ENCODE measurements around the gene TMEM150C.
"Not testable (repeated sequence)": the region's sequence is repeated elsewhere in the genome, so short reads cannot be mapped to it uniquely, and the experiment has no call there.

The TMEM150C gene

GRCh38 chr4:82555276-82555675, 6.5 kb downstream of the TMEM150C start:
- Histone ChIP-seq H3K27me3 (ENCODE audit: low read depth) (no peaks in the 10 kb centered on the region), H3K36me3 (replicated peaks) (no peaks in the 10 kb centered on the region), H3K9me3 (no peaks in the 10 kb centered on the region), H3K4me3 (no peak overlapping the region), H3K4me1 (peaks cover 13% of the 10 kb centered on the region)
- in situ Hi-C loops (cut with MboI; ENCODE audit: low sequenced_read_pairs), result no loop called here
- DNase-seq (ENCODE audit: low spot score in 2 of 2), result no peak

DNA sequence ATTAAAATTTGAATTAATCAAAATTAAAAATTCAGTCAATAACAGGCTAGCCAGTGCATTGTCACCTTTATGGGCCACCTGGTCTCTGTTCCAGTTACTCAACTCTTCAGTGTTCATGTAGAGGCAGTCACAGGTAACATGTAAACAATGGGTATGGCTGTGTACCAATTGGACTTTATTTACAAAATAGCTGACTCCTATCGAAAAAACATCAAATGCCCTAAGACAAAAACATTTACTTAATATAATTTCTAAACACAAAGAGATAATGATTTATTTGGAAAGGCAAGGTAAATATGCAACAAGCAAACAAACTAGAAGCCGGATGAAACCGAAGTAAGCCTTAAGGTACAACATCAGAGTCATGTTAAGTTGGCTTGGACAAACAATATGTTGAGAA, 8.8 kb downstream of the TMEM150C start:
- Histone ChIP-seq H3K4me1 (no peaks in the 10 kb centered on the region), H3K4me3 (no peak overlapping the region), H3K9me3 (no peaks in the 10 kb centered on the region), H3K36me3 (replicated peaks) (no peaks in the 10 kb centered on the region), H3K27me3 (ENCODE audit: low read depth) (no peaks in the 10 kb centered on the region)
- no peak for DNase-seq (ENCODE audit: low spot score in 2 of 2)
- in situ Hi-C loops (cut with MboI; ENCODE audit: low sequenced_read_pairs), result no loop called here

- no peaks in the 10 kb centered on the region for H3K36me3 ChIP-seq (replicated peaks)
- H3K9me3 ChIP-seq, result no peaks in the 10 kb centered on the region
- H3K4me1 ChIP-seq, result no peaks in the 10 kb centered on the region
- in situ Hi-C loops (cut with MboI; ENCODE audit: low sequenced_read_pairs), result no loop called here
- H3K4me3 ChIP-seq, result no peak overlapping the region
- H3K27me3 ChIP-seq (ENCODE audit: low read depth), result no peaks in the 10 kb centered on the region
- DNase-seq (ENCODE audit: low spot score in 2 of 2), result no peak
Observed at GRCh38 chr4:82551734-82552133, 10.1 kb downstream of the TMEM150C start.

DNA sequence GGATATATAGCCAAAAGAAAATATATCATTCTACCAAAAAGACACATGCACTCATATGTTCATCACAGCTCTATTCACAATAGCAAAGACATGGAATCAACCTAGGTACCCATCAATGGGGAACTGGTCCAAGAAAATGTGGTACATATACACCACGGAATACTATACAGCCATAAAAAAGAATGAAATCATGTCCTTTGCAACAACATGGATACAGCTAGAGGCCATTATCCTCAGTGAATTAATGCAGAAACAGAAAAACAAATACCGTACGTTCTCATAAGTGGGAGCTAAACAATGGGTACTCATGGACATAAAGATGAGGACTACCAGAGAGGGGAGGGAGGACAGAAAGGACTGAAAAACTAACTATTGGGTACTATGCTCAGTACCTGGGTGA, 13.9 kb downstream of the TMEM150C start:
- H3K4me1 ChIP-seq; DNase-seq (ENCODE audit: low spot score in 2 of 2); H3K4me3 ChIP-seq; in situ Hi-C loops (cut with MboI; ENCODE audit: low sequenced_read_pairs); H3K36me3 ChIP-seq (replicated peaks); H3K27me3 ChIP-seq (ENCODE audit: low read depth); H3K9me3 ChIP-seq: not testable (repeated sequence)

DNA sequence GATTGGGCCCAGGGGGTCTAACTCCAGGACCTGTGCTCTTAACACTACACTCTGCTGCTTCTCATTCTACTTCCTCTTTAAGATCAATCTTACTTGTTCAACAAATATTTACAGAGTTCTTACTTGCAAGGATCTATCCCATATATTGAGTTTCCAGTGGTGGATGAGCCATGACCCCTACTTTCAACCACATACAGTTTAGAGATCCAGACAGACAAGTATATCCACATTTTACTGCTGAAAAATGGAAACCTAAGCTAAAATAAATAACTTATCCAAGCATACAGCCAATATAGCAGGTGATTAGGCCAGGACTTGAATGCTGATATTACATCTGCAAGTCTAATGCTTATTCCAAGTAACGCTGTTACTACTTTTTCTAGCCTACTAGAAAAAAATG, 18.7 kb downstream of the TMEM150C start:
- H3K27me3 ChIP-seq (ENCODE audit: low read depth), result no peaks in the 10 kb centered on the region
- H3K9me3 ChIP-seq, result no peaks in the 10 kb centered on the region
- DNase-seq (ENCODE audit: low spot score in 2 of 2), result no peak
- H3K36me3 ChIP-seq (replicated peaks), result no peaks in the 10 kb centered on the region
- no peak overlapping the region for H3K4me3 ChIP-seq
- H3K4me1 ChIP-seq, result no peaks in the 10 kb centered on the region
- in situ Hi-C loops (cut with MboI; ENCODE audit: low sequenced_read_pairs), result no loop called here

GRCh38 chr4:82542642-82543041, 19.1 kb downstream of the TMEM150C start:
- H3K9me3 ChIP-seq, result no peaks in the 10 kb centered on the region
- no peak overlapping the region for H3K4me3 ChIP-seq
- no peak for DNase-seq (ENCODE audit: low spot score in 2 of 2)
- H3K27me3 ChIP-seq (ENCODE audit: low read depth), result no peaks in the 10 kb centered on the region
- in situ Hi-C loops (cut with MboI; ENCODE audit: low sequenced_read_pairs), result no loop called here
- no peaks in the 10 kb centered on the region for H3K36me3 ChIP-seq (replicated peaks)
- no peaks in the 10 kb centered on the region for H3K4me1 ChIP-seq

DNA sequence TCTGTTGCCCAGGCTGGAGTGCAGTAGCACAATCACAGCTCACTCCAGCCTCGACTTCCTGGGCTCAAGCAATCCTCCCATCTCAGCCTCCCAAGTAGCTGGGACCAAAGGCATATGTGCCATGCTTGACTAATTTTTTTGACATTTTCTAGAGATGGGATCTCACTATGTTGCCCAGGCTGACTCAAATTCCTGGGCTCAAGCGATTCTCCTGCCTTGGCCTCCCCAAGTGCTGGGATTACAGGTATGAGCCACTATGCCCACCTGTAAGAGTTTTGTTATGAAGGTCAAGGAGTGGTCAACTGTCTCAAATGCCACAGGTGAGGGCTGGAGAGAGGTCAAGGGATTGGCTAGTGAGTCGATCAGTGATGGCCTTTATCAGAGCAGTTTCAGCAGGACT, 32.5 kb downstream of the TMEM150C start:
- no peak overlapping the region for H3K4me3 ChIP-seq
- in situ Hi-C loops (cut with MboI; ENCODE audit: low sequenced_read_pairs), result no loop called here
- DNase-seq (ENCODE audit: low spot score in 2 of 2), result no peak
- no peaks in the 10 kb centered on the region for H3K36me3 ChIP-seq (replicated peaks)
- peaks cover 26% of the 10 kb centered on the region for H3K4me1 ChIP-seq
- no peaks in the 10 kb centered on the region for H3K9me3 ChIP-seq
- H3K27me3 ChIP-seq (ENCODE audit: low read depth), result no peaks in the 10 kb centered on the region

GRCh38 chr4:82528868-82529267, 32.9 kb downstream of the TMEM150C start:
- H3K4me1 ChIP-seq, result peaks cover 28% of the 10 kb centered on the region
- H3K36me3 ChIP-seq (replicated peaks), result no peaks in the 10 kb centered on the region
- no peak overlapping the region for H3K4me3 ChIP-seq
- DNase-seq (ENCODE audit: low spot score in 2 of 2), result no peak
- in situ Hi-C loops (cut with MboI; ENCODE audit: low sequenced_read_pairs), result no loop called here
- no peaks in the 10 kb centered on the region for H3K27me3 ChIP-seq (ENCODE audit: low read depth)
- no peaks in the 10 kb centered on the region for H3K9me3 ChIP-seq

GRCh38 chr4:82528074-82528473, 33.7 kb downstream of the TMEM150C start:
- no peak overlapping the region for H3K4me3 ChIP-seq
- in situ Hi-C loops (cut with MboI; ENCODE audit: low sequenced_read_pairs), result no loop called here
- no peaks in the 10 kb centered on the region for H3K9me3 ChIP-seq
- no peak for DNase-seq (ENCODE audit: low spot score in 2 of 2)
- no peaks in the 10 kb centered on the region for H3K36me3 ChIP-seq (replicated peaks)
- no peaks in the 10 kb centered on the region for H3K27me3 ChIP-seq (ENCODE audit: low read depth)
- H3K4me1 ChIP-seq, result peaks cover 28% of the 10 kb centered on the region

GRCh38 chr4:82525307-82525911, 36.4 kb downstream of the TMEM150C start:
- H3K4me3 ChIP-seq, result no peak overlapping the region
- in situ Hi-C loops (cut with MboI; ENCODE audit: low sequenced_read_pairs), result no loop called here
- no peaks in the 10 kb centered on the region for H3K27me3 ChIP-seq (ENCODE audit: low read depth)
- peak; percentile 61 to 77 for DNase-seq (ENCODE audit: low spot score in 2 of 2)
- H3K4me1 ChIP-seq, result peaks cover 24% of the 10 kb centered on the region
- no peaks in the 10 kb centered on the region for H3K9me3 ChIP-seq
- H3K36me3 ChIP-seq (replicated peaks), result no peaks in the 10 kb centered on the region

- DNase-seq (ENCODE audit: low spot score in 2 of 2), result peak; percentile 17 to 37
- no peaks in the 10 kb centered on the region for H3K27me3 ChIP-seq (ENCODE audit: low read depth)
- no peaks in the 10 kb centered on the region for H3K9me3 ChIP-seq
- no peaks in the 10 kb centered on the region for H3K36me3 ChIP-seq (replicated peaks)
- peaks cover 24% of the 10 kb centered on the region for H3K4me1 ChIP-seq
- no peak overlapping the region for H3K4me3 ChIP-seq
- in situ Hi-C loops (cut with MboI; ENCODE audit: low sequenced_read_pairs), result no loop called here
Observed at GRCh38 chr4:82524570-82525152, 37.1 kb downstream of the TMEM150C start.

DNA sequence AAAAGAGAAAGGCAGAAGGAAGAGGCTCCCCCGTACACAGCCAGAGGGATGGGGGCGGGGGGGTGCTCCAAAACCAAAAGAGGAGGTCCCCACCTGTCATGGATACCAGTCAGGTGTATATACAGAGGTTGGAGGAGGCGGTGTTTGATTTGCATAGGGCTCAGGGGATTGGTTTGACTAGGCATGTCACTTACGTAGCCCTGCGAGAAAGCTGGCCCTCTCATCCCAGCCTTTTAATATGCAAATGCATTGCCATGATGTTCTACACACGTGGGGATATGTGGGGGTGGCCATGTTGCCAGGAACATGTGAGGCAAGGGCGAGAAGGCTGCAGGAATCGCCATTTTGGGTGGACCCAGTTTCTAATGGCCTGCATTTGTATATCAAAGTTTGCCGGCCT, 38.6 kb downstream of the TMEM150C start:
- Histone ChIP-seq H3K36me3 (replicated peaks) (no peaks in the 10 kb centered on the region), H3K4me1 (peaks cover 24% of the 10 kb centered on the region), H3K9me3 (no peaks in the 10 kb centered on the region), H3K4me3 (no peak overlapping the region), H3K27me3 (ENCODE audit: low read depth) (no peaks in the 10 kb centered on the region)
- DNase-seq (ENCODE audit: low spot score in 2 of 2), result peak in 1 of 2 experiments; percentile 26
- in situ Hi-C loops (cut with MboI; ENCODE audit: low sequenced_read_pairs), result no loop called here

- Histone ChIP-seq H3K27me3 (ENCODE audit: low read depth) (no peaks in the 10 kb centered on the region), H3K9me3 (no peaks in the 10 kb centered on the region), H3K4me3 (no peak overlapping the region), H3K36me3 (replicated peaks) (no peaks in the 10 kb centered on the region), H3K4me1 (peaks cover 24% of the 10 kb centered on the region)
- in situ Hi-C loops (cut with MboI; ENCODE audit: low sequenced_read_pairs), result no loop called here
- no peak for DNase-seq (ENCODE audit: low spot score in 2 of 2)
Observed at GRCh38 chr4:82522472-82522871, 39.3 kb downstream of the TMEM150C start.

GRCh38 chr4:82521283-82521682, 40.5 kb downstream of the TMEM150C start:
- in situ Hi-C loops (cut with MboI; ENCODE audit: low sequenced_read_pairs), result no loop called here
- DNase-seq (ENCODE audit: low spot score in 2 of 2), result no peak
- Histone ChIP-seq H3K9me3 (no peaks in the 10 kb centered on the region), H3K4me1 (peaks cover 21% of the 10 kb centered on the region), H3K27me3 (ENCODE audit: low read depth) (no peaks in the 10 kb centered on the region), H3K4me3 (no peak overlapping the region), H3K36me3 (replicated peaks) (no peaks in the 10 kb centered on the region)

GRCh38 chr4:82519776-82520175, 42.0 kb downstream of the TMEM150C start:
- in situ Hi-C loops (cut with MboI; ENCODE audit: low sequenced_read_pairs), result no loop called here
- Histone ChIP-seq H3K9me3 (no peaks in the 10 kb centered on the region), H3K27me3 (ENCODE audit: low read depth) (no peaks in the 10 kb centered on the region), H3K36me3 (replicated peaks) (no peaks in the 10 kb centered on the region), H3K4me1 (peaks cover 6% of the 10 kb centered on the region), H3K4me3 (no peak overlapping the region)
- no peak for DNase-seq (ENCODE audit: low spot score in 2 of 2)

Measured in HAP-1 (cell line).